Epidermal melanocyte (primary cell): ENCODE measurements around the gene PAM16.

ENCODE experiments used
- DNase-seq: peaks from one replicate; pipeline ENCODE4 v3.0.0; 2011; ENCODE audit warnings: low spot score; ENCODE audit not compliant: insufficient read length

Gene PAM16

GRCh38 chr16:4371357-4372000 is 20.4 kb upstream of the PAM16 start, which contains the start of gene VASN:
Gene VASN (plus strand): TSS chr16:4371848. CDS start chr16:4380878, 9,030 bp downstream.
- peak; percentile 92 for DNase-seq

GRCh38 chr16:4370570-4371356 is 19.6 kb upstream of the PAM16 start:
- DNase-seq = no peak

- DNase-seq = no peak
Observed at GRCh38 chr16:4370151-4370550, 19.0 kb upstream of the PAM16 start.

GRCh38 chr16:4369007-4369733 is 18.0 kb upstream of the PAM16 start:
- DNase-seq = no peak

- no peak for DNase-seq
Observed at GRCh38 chr16:4367393-4367856, 16.3 kb upstream of the PAM16 start.

GRCh38 chr16:4366016-4366415 is 14.9 kb upstream of the PAM16 start:
- DNase-seq = no peak

GRCh38 chr16:4365615-4366014 is 14.5 kb upstream of the PAM16 start:
- no peak for DNase-seq

- no peak for DNase-seq
Observed at GRCh38 chr16:4365014-4365406, 13.9 kb upstream of the PAM16 start.

- no peak for DNase-seq
Observed at GRCh38 chr16:4364196-4365013, 13.3 kb upstream of the PAM16 start.

GRCh38 chr16:4362476-4363135 is 11.5 kb upstream of the PAM16 start:
- no peak for DNase-seq

- DNase-seq = no peak
Observed at GRCh38 chr16:4361944-4362311, 10.8 kb upstream of the PAM16 start.

- DNase-seq = no peak
Observed at GRCh38 chr16:4361033-4361943, 10.2 kb upstream of the PAM16 start.

GRCh38 chr16:4360538-4361021 is 9.5 kb upstream of the PAM16 start:
- no peak for DNase-seq

GRCh38 chr16:4359914-4360313 is 8.8 kb upstream of the PAM16 start:
- DNase-seq = no peak

GRCh38 chr16:4358831-4359561 is 7.9 kb upstream of the PAM16 start:
- DNase-seq = peak; percentile 60

- DNase-seq = no peak
Observed at GRCh38 chr16:4358236-4358635, 7.1 kb upstream of the PAM16 start.

GRCh38 chr16:4356820-4357219 is 5.7 kb upstream of the PAM16 start:
- no peak for DNase-seq

- no peak for DNase-seq
Observed at GRCh38 chr16:4354512-4355409, 3.6 kb upstream of the PAM16 start.
